DMS 273 treated with DMSO at 0.1 percent for 48 hours (cell line): ENCODE data around the gene SART3.
"Not testable (repeated sequence)": the region's sequence is repeated elsewhere in the genome, so short reads cannot be mapped to it uniquely, and the experiment has no call there.

Experiments used
- DNase-seq: peaks from one replicate; lab custom pipeline; 2025; lab: John Stamatoyannopoulos, UW

The SART3 gene

GRCh38 chr12:108581311-108582227, 20.6 kb upstream of the SART3 start:
- no peak for DNase-seq

- DNase-seq, result no peak
Observed at GRCh38 chr12:108580531-108580930, 19.6 kb upstream of the SART3 start.

- DNase-seq, result no peak
Observed at GRCh38 chr12:108578813-108579212, 17.8 kb upstream of the SART3 start.

GRCh38 chr12:108578264-108578663, 17.3 kb upstream of the SART3 start:
- DNase-seq, result no peak

GRCh38 chr12:108577458-108577857, 16.5 kb upstream of the SART3 start:
- no peak for DNase-seq

GRCh38 chr12:108576660-108577234, 15.8 kb upstream of the SART3 start:
- DNase-seq, result no peak

- DNase-seq, result no peak
Observed at GRCh38 chr12:108575199-108575912, 14.4 kb upstream of the SART3 start.

GRCh38 chr12:108574276-108574675, 13.3 kb upstream of the SART3 start:
- not testable (repeated sequence) for DNase-seq

GRCh38 chr12:108573317-108573716, 12.3 kb upstream of the SART3 start:
- DNase-seq, result no peak

GRCh38 chr12:108572166-108572790, 11.3 kb upstream of the SART3 start:
- DNase-seq, result no peak

GRCh38 chr12:108571609-108572165, 10.7 kb upstream of the SART3 start:
- no peak for DNase-seq

GRCh38 chr12:108570743-108571608, 10.0 kb upstream of the SART3 start:
- DNase-seq, result no peak

- no peak for DNase-seq
Observed at GRCh38 chr12:108568338-108569154, 7.6 kb upstream of the SART3 start.

GRCh38 chr12:108567406-108568337, 6.7 kb upstream of the SART3 start:
- no peak for DNase-seq

- DNase-seq, result no peak
Observed at GRCh38 chr12:108566452-108566851, 5.5 kb upstream of the SART3 start.

GRCh38 chr12:108565976-108566375, 5.0 kb upstream of the SART3 start:
- peak; percentile 46 for DNase-seq

- no peak for DNase-seq
Observed at GRCh38 chr12:108565146-108565545, 4.2 kb upstream of the SART3 start.

GRCh38 chr12:108564724-108565123, 3.8 kb upstream of the SART3 start:
- DNase-seq, result no peak

- DNase-seq, result no peak
Observed at GRCh38 chr12:108563804-108564151, 2.8 kb upstream of the SART3 start.
